ENCODE measurements around the gene CRYBA2.
A peak's percentile ranks its signal among the peaks of the same experiment; 100 is the strongest.

The CRYBA2 gene

GRCh38 chr2:218997731-218998130 is 4.5 kb upstream of the CRYBA2 start:
- Histone ChIP-seq H2AFZ (ENCODE audit: low read depth, low read length) (no peak overlapping the region), H2BK5ac (ENCODE audit: low read depth, low read length, poor library complexity, severe bottlenecking) (no peak overlapping the region), H2AK5ac (ENCODE audit: low read length, severe bottlenecking) (no peak overlapping the region), H3K4ac (ENCODE audit: low read depth in 1 of 2, low read length in 2 of 2) (no peak overlapping the region), H3K18ac (ENCODE audit: low read depth in 1 of 2, low read length in 2 of 2) (no peak overlapping the region), H4K91ac (ENCODE audit: low read length) (no peak overlapping the region), H4K8ac (ENCODE audit: low read length) (no peak overlapping the region), H2BK120ac (ENCODE audit: low read depth, low read length) (no peak overlapping the region), H3K4me1 (ENCODE audit: control insufficient read depth, insufficient read depth, low read depth, low read length) (peaks cover 34% of the 10 kb centered on the region), H3K4me3 (ENCODE audit: insufficient read depth in 1 of 2, low read depth in 1 of 2, low read length in 2 of 2) (no peak overlapping the region), H3K23ac (ENCODE audit: low read length in 2 of 2) (no peak overlapping the region), H2BK12ac (ENCODE audit: low read length in 2 of 2) (no peak overlapping the region), H3K27me3 (ENCODE audit: control insufficient read depth in 1 of 2, insufficient read depth in 1 of 2, low read length in 2 of 2) (peaks cover 87 to 96% of the 10 kb centered on the region in 2 experiments), H2BK15ac (ENCODE audit: low read depth, poor library complexity, severe bottlenecking) (no peak overlapping the region), H3K9me3 (ENCODE audit: control insufficient read depth, low read length) (no peaks in the 10 kb centered on the region), H3K9ac (ENCODE audit: low read length) (no peak overlapping the region), H3K36me3 (ENCODE audit: control insufficient read depth in 1 of 2, insufficient read depth in 2 of 2, low read depth in 1 of 2, low read length in 2 of 2) (no peaks in the 10 kb centered on the region), H3K79me1 (replicated peaks; ENCODE audit: low read length, poor library complexity, severe bottlenecking) (no peaks in the 10 kb centered on the region), H3K14ac (ENCODE audit: low read length in 2 of 2) (no peak overlapping the region), H3K27ac (ENCODE audit: low read length, poor library complexity, severe bottlenecking) (no peak overlapping the region), H3K4me2 (ENCODE audit: low read length, poor library complexity, severe bottlenecking) (no peak overlapping the region)
- no peak for DNase-seq
- WGBS: 50% methylated on average over 2 of the region's 2 CpGs

- peaks cover 26% of the 10 kb centered on the region for H3K4me1 ChIP-seq (ENCODE audit: control insufficient read depth, insufficient read depth, low read depth, low read length)
- 60% methylated on average over 4 of the region's 4 CpGs for WGBS
- no peak overlapping the region for H4K8ac ChIP-seq (ENCODE audit: low read length)
- no peak overlapping the region for H3K23ac ChIP-seq (ENCODE audit: low read length in 2 of 2)
- no peak overlapping the region for H2AFZ ChIP-seq (ENCODE audit: low read depth, low read length)
- H3K4me3 ChIP-seq (ENCODE audit: insufficient read depth in 1 of 2, low read depth in 1 of 2, low read length in 2 of 2): no peak overlapping the region
- H3K27me3 ChIP-seq (ENCODE audit: control insufficient read depth in 1 of 2, insufficient read depth in 1 of 2, low read length in 2 of 2): peaks cover 87 to 96% of the 10 kb centered on the region in 2 experiments
- no peak overlapping the region for H2BK12ac ChIP-seq (ENCODE audit: low read length in 2 of 2)
- no peak for DNase-seq
- H2BK5ac ChIP-seq (ENCODE audit: low read depth, low read length, poor library complexity, severe bottlenecking): no peak overlapping the region
- no peak overlapping the region for H3K27ac ChIP-seq (ENCODE audit: low read length, poor library complexity, severe bottlenecking)
- no peaks in the 10 kb centered on the region for H3K36me3 ChIP-seq (ENCODE audit: control insufficient read depth in 1 of 2, insufficient read depth in 2 of 2, low read depth in 1 of 2, low read length in 2 of 2)
- no peak overlapping the region for H3K9ac ChIP-seq (ENCODE audit: low read length)
- H3K4me2 ChIP-seq (ENCODE audit: low read length, poor library complexity, severe bottlenecking): no peak overlapping the region
- no peak overlapping the region for H2BK120ac ChIP-seq (ENCODE audit: low read depth, low read length)
- H3K9me3 ChIP-seq (ENCODE audit: control insufficient read depth, low read length): no peaks in the 10 kb centered on the region
- no peak overlapping the region for H3K18ac ChIP-seq (ENCODE audit: low read depth in 1 of 2, low read length in 2 of 2)
- H3K4ac ChIP-seq (ENCODE audit: low read depth in 1 of 2, low read length in 2 of 2): no peak overlapping the region
- no peak overlapping the region for H3K14ac ChIP-seq (ENCODE audit: low read length in 2 of 2)
- no peak overlapping the region for H2BK15ac ChIP-seq (ENCODE audit: low read depth, poor library complexity, severe bottlenecking)
- H3K79me1 ChIP-seq (replicated peaks; ENCODE audit: low read length, poor library complexity, severe bottlenecking): no peaks in the 10 kb centered on the region
- no peak overlapping the region for H4K91ac ChIP-seq (ENCODE audit: low read length)
- no peak overlapping the region for H2AK5ac ChIP-seq (ENCODE audit: low read length, severe bottlenecking)
Observed at GRCh38 chr2:218996937-218997336, 3.7 kb upstream of the CRYBA2 start.

- peaks cover 21% of the 10 kb centered on the region for H3K4me1 ChIP-seq (ENCODE audit: control insufficient read depth, insufficient read depth, low read depth, low read length)
- peaks cover 87 to 98% of the 10 kb centered on the region in 2 experiments for H3K27me3 ChIP-seq (ENCODE audit: control insufficient read depth in 1 of 2, insufficient read depth in 1 of 2, low read length in 2 of 2)
- DNase-seq: peak; percentile 71
- no peak overlapping the region for H3K18ac ChIP-seq (ENCODE audit: low read depth in 1 of 2, low read length in 2 of 2)
- H2BK5ac ChIP-seq (ENCODE audit: low read depth, low read length, poor library complexity, severe bottlenecking): no peak overlapping the region
- H3K4me3 ChIP-seq (ENCODE audit: insufficient read depth in 1 of 2, low read depth in 1 of 2, low read length in 2 of 2): peak overlapping the region in 1 of 2 experiments; percentile 69
- 22% methylated on average over 37 of the region's 43 CpGs for WGBS
- H3K9me3 ChIP-seq (ENCODE audit: control insufficient read depth, low read length): no peaks in the 10 kb centered on the region
- H3K36me3 ChIP-seq (ENCODE audit: control insufficient read depth in 1 of 2, insufficient read depth in 2 of 2, low read depth in 1 of 2, low read length in 2 of 2): no peaks in the 10 kb centered on the region
- H3K79me1 ChIP-seq (replicated peaks; ENCODE audit: low read length, poor library complexity, severe bottlenecking): no peaks in the 10 kb centered on the region
- H3K27ac ChIP-seq (ENCODE audit: low read length, poor library complexity, severe bottlenecking): no peak overlapping the region
- H3K23ac ChIP-seq (ENCODE audit: low read length in 2 of 2): no peak overlapping the region
- no peak overlapping the region for H4K8ac ChIP-seq (ENCODE audit: low read length)
- H2AFZ ChIP-seq (ENCODE audit: low read depth, low read length): no peak overlapping the region
- no peak overlapping the region for H2BK15ac ChIP-seq (ENCODE audit: low read depth, poor library complexity, severe bottlenecking)
- no peak overlapping the region for H2AK5ac ChIP-seq (ENCODE audit: low read length, severe bottlenecking)
- no peak overlapping the region for H2BK120ac ChIP-seq (ENCODE audit: low read depth, low read length)
- H3K14ac ChIP-seq (ENCODE audit: low read length in 2 of 2): no peak overlapping the region
- H2BK12ac ChIP-seq (ENCODE audit: low read length in 2 of 2): no peak overlapping the region
- H4K91ac ChIP-seq (ENCODE audit: low read length): no peak overlapping the region
- H3K4me2 ChIP-seq (ENCODE audit: low read length, poor library complexity, severe bottlenecking): no peak overlapping the region
- no peak overlapping the region for H3K4ac ChIP-seq (ENCODE audit: low read depth in 1 of 2, low read length in 2 of 2)
- H3K9ac ChIP-seq (ENCODE audit: low read length): peak overlapping the region; percentile 58
Observed at GRCh38 chr2:218995972-218996711, 2.9 kb upstream of the CRYBA2 start.

- no peak overlapping the region for H2BK5ac ChIP-seq (ENCODE audit: low read depth, low read length, poor library complexity, severe bottlenecking)
- no peak overlapping the region for H2BK15ac ChIP-seq (ENCODE audit: low read depth, poor library complexity, severe bottlenecking)
- H3K9me3 ChIP-seq (ENCODE audit: control insufficient read depth, low read length): no peaks in the 10 kb centered on the region
- no peaks in the 10 kb centered on the region for H3K79me1 ChIP-seq (replicated peaks; ENCODE audit: low read length, poor library complexity, severe bottlenecking)
- no peak overlapping the region for H2AK5ac ChIP-seq (ENCODE audit: low read length, severe bottlenecking)
- WGBS: 56% methylated on average over 8 of the region's 8 CpGs
- H3K4me2 ChIP-seq (ENCODE audit: low read length, poor library complexity, severe bottlenecking): no peak overlapping the region
- no peak for DNase-seq
- no peak overlapping the region for H4K8ac ChIP-seq (ENCODE audit: low read length)
- no peak overlapping the region for H3K23ac ChIP-seq (ENCODE audit: low read length in 2 of 2)
- H2BK12ac ChIP-seq (ENCODE audit: low read length in 2 of 2): no peak overlapping the region
- H3K27ac ChIP-seq (ENCODE audit: low read length, poor library complexity, severe bottlenecking): no peak overlapping the region
- H3K4me3 ChIP-seq (ENCODE audit: insufficient read depth in 1 of 2, low read depth in 1 of 2, low read length in 2 of 2): peak overlapping the region in 1 of 2 experiments; percentile 69
- no peak overlapping the region for H3K9ac ChIP-seq (ENCODE audit: low read length)
- H3K4me1 ChIP-seq (ENCODE audit: control insufficient read depth, insufficient read depth, low read depth, low read length): peaks cover 21% of the 10 kb centered on the region
- no peak overlapping the region for H2AFZ ChIP-seq (ENCODE audit: low read depth, low read length)
- H3K36me3 ChIP-seq (ENCODE audit: control insufficient read depth in 1 of 2, insufficient read depth in 2 of 2, low read depth in 1 of 2, low read length in 2 of 2): no peaks in the 10 kb centered on the region
- H3K18ac ChIP-seq (ENCODE audit: low read depth in 1 of 2, low read length in 2 of 2): no peak overlapping the region
- no peak overlapping the region for H3K14ac ChIP-seq (ENCODE audit: low read length in 2 of 2)
- peaks cover 87 to 98% of the 10 kb centered on the region in 2 experiments for H3K27me3 ChIP-seq (ENCODE audit: control insufficient read depth in 1 of 2, insufficient read depth in 1 of 2, low read length in 2 of 2)
- H2BK120ac ChIP-seq (ENCODE audit: low read depth, low read length): no peak overlapping the region
- H4K91ac ChIP-seq (ENCODE audit: low read length): no peak overlapping the region
- H3K4ac ChIP-seq (ENCODE audit: low read depth in 1 of 2, low read length in 2 of 2): no peak overlapping the region
Observed at GRCh38 chr2:218995561-218995960, 2.3 kb upstream of the CRYBA2 start.

Measured in mesenchymal stem cell (in vitro differentiated cells and primary cell).